H1 (cell line): Measurements from ENCODE around the gene RNASE4. TPM values are rescaled to one million over a fixed set of nuclear protein-coding genes. Genes with fewer than 3 reads are reported as not detected.

Experiments used
- CTCF ChIP-seq, 3 experiments: IDR thresholded peaks; 1 replicate in 2 of 3; 2 replicates in 1 of 3; pipeline versions ENCODE4 v1.5.1 to v1.6.1; 2011; ENCODE audit warnings: low read length in 3 of 3, mild to moderate bottlenecking in 3 of 3, inconsistent platforms in 2 of 3, low read depth in 1 of 3, moderate library complexity in 1 of 3; ENCODE audit not compliant: insufficient read depth in 1 of 3; ENCODE audit errors: control extremely low read depth in 1 of 3
- E2F6 ChIP-seq: IDR thresholded peaks from 2 replicates; pipeline ENCODE4 v1.6.1; 2012; ENCODE audit warnings: inconsistent platforms
- POLR2AphosphoS5 ChIP-seq: IDR thresholded peaks from 2 replicates; pipeline ENCODE4 v1.6.1; 2011; ENCODE audit warnings: low read depth, low read length
- polyA plus RNA-seq, 7 experiments: library from polyadenylated mRNA; depleted of rRNA in 3 of 7; stranded (reverse) in 5 of 7; unstranded in 2 of 7; fragments of >200 nt in 5 of 7; fragments of 200-250 nt in 2 of 7; gene quantifications; 1 replicate in 5 of 7; 2 replicates in 1 of 7; 4 replicates in 1 of 7; pipeline versions ENCODE4 v1.2.1 to v1.2.3, GENCODE V29; 2011 to 2013; ENCODE audit warnings: missing spikeins in 2 of 7, mixed read lengths in 2 of 7
- total RNA-seq: library from RNA; stranded (reverse); fragmentation: NEBNext Ultra II Directional; extraction: Animal tissue kit (Norgen Biotek cat#: 25700); gene quantifications from 2 replicates; pipeline ENCODE4 v1.2.1, GENCODE V29; 2021

The RNASE4 gene
- total and polyA plus RNA-seq, 2 of the 8 experiments (the other 6 are each of a cell fraction or from before 2014, with no cell fraction given) = 0.61 to 3.5 TPM

- no peak for TF ChIP-seq E2F6
- no peak for TF ChIP-seq POLR2AphosphoS5
- TF ChIP-seq CTCF (IDR thresholded peaks at IDR 0.05; ENCODE audit: control extremely low read depth in 1 of 3, insufficient read depth in 1 of 3, low read depth in 1 of 3, low read length in 3 of 3) = no peak
Measured at GRCh38 chr14:20687362-20688166, 3.2 kb downstream of the RNASE4 start (continued).
